Brain pericyte (primary cell): ENCODE data around the gene OSCP1.
"Not testable (repeated sequence)": the region's sequence is repeated elsewhere in the genome, so short reads cannot be mapped to it uniquely, and the experiment has no call there.

ENCODE experiments used
- DNase-seq: peaks from one replicate; pipeline ENCODE4 v3.0.0-alpha.2; 2012; ENCODE audit warnings: low read depth, low spot score

OSCP1 gene

GRCh38 chr1:36450270-36450918, at the start of gene OSCP1:
OSCP1 (minus strand) TSS chr1:36450451; CDS start chr1:36450369, 82 bp downstream.
- DNase-seq = peak; percentile 80

GRCh38 chr1:36497207-36497606, 47.0 kb upstream of the OSCP1 start:
- no peak for DNase-seq

- no peak for DNase-seq
Measured at GRCh38 chr1:36494971-36495370, 44.7 kb upstream of the OSCP1 start.

- DNase-seq = no peak
Measured at GRCh38 chr1:36493524-36493923, 43.3 kb upstream of the OSCP1 start.

GRCh38 chr1:36492491-36492890, 42.2 kb upstream of the OSCP1 start:
- no peak for DNase-seq

GRCh38 chr1:36489258-36490051, 39.2 kb upstream of the OSCP1 start:
- DNase-seq = not testable (repeated sequence)

- DNase-seq = no peak
Measured at GRCh38 chr1:36487906-36488305, 37.7 kb upstream of the OSCP1 start.

GRCh38 chr1:36487336-36487725, 37.1 kb upstream of the OSCP1 start:
- not testable (repeated sequence) for DNase-seq

- no peak for DNase-seq
Measured at GRCh38 chr1:36486439-36487335, 36.4 kb upstream of the OSCP1 start.

- DNase-seq = no peak
Measured at GRCh38 chr1:36486093-36486438, 35.8 kb upstream of the OSCP1 start.

- no peak for DNase-seq
Measured at GRCh38 chr1:36484099-36484498, 33.8 kb upstream of the OSCP1 start.

- DNase-seq = no peak
Measured at GRCh38 chr1:36482724-36483388, 32.6 kb upstream of the OSCP1 start, which contains the start of gene CSF3R. CSF3R (minus strand) TSS chr1:36482913; CDS start chr1:36479496, 3,417 bp downstream.

GRCh38 chr1:36481771-36482723, 31.8 kb upstream of the OSCP1 start:
- no peak for DNase-seq

GRCh38 chr1:36481091-36481490, 30.8 kb upstream of the OSCP1 start:
- no peak for DNase-seq

GRCh38 chr1:36480161-36480560, 29.9 kb upstream of the OSCP1 start:
- no peak for DNase-seq

- no peak for DNase-seq
Measured at GRCh38 chr1:36479505-36480051, 29.3 kb upstream of the OSCP1 start.

- DNase-seq = not testable (repeated sequence)
Measured at GRCh38 chr1:36477615-36478014, 27.4 kb upstream of the OSCP1 start.

GRCh38 chr1:36476945-36477344, 26.7 kb upstream of the OSCP1 start:
- no peak for DNase-seq

GRCh38 chr1:36475910-36476604, 25.8 kb upstream of the OSCP1 start:
- no peak for DNase-seq
